ENCODE measurements around the gene ATOSA.

DNA sequence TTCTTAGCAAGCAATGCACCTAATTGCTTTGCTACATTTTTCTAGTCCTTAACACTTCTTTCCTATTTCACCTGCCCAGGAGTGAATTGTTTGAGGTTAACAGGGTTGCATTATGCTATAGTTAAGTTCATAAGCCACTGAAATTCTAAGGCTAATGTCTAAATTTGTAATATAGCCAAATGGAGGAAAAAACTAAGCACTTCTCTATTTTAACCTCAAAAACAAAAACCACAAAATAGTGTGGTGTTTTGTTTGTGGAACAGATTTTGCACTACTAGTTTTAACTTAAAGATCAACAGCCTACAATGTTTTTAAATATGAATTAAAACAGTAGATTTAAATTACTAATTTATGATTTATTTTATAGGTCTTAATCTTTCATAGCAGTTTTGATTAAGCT lies 5.5 kb downstream of the ATOSA start:
- TF ChIP-seq CTBP1 (IDR thresholded peaks at IDR 0.05; ENCODE audit: borderline replicate concordance) (no peak), SUZ12 (IDR thresholded peaks at IDR 0.05) (no peak), FOXA1 (IDR thresholded peaks at IDR 0.05) (no peak), NFRKB (IDR thresholded peaks at IDR 0.05) (no peak), FOXK2 (IDR thresholded peaks at IDR 0.05) (no peak), BHLHE40 (IDR thresholded peaks at IDR 0.05; ENCODE audit: borderline replicate concordance) (no peak), ELF4 (IDR thresholded peaks at IDR 0.05) (no peak)
- TF ChIP-seq, protein P1, sequence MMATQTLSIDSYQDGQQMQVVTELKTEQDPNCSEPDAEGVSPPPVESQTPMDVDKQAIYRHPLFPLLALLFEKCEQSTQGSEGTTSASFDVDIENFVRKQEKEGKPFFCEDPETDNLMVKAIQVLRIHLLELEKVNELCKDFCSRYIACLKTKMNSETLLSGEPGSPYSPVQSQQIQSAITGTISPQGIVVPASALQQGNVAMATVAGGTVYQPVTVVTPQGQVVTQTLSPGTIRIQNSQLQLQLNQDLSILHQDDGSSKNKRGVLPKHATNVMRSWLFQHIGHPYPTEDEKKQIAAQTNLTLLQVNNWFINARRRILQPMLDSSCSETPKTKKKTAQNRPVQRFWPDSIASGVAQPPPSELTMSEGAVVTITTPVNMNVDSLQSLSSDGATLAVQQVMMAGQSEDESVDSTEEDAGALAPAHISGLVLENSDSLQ (IDR thresholded peaks at IDR 0.05), result no peak

Data from HEK293T (cell line).